Nephron (organoid): ENCODE data around the gene EXOC8.

Source experiments
- H3K27ac Mint-ChIP-seq, 3 experiments: 2 replicates each; pipeline ENCODE4 v1.8.0; 2020; ENCODE audit warnings: mixed read lengths in 3 of 3, mild to moderate bottlenecking in 2 of 3, moderate library complexity in 1 of 3
- H3K27me3 Mint-ChIP-seq: 2 replicates; pipeline ENCODE4 v1.8.0; 2021; ENCODE audit warnings: low read depth, mild to moderate bottlenecking, moderate library complexity, mixed read lengths
- H3K36me3 Mint-ChIP-seq: 2 replicates; pipeline ENCODE4 v1.8.0; 2020; ENCODE audit warnings: low read depth, mixed read lengths
- H3K4me1 Mint-ChIP-seq: 2 replicates; pipeline ENCODE4 v1.8.0; 2020; ENCODE audit warnings: mixed read lengths
- H3K4me3 Mint-ChIP-seq, 3 experiments: 2 replicates each; pipeline ENCODE4 v1.8.0; 2020; ENCODE audit warnings: mild to moderate bottlenecking in 3 of 3, mixed read lengths in 3 of 3, moderate library complexity in 2 of 3
- H3K9me3 Mint-ChIP-seq: 2 replicates; pipeline ENCODE4 v1.8.0; 2020; ENCODE audit warnings: mixed read lengths
- CTCF ChIP-seq, 3 experiments: fragments of 200-600 bp; sonication (generic); IDR thresholded peaks; one replicate each; pipeline ENCODE4 v1.5.0; 2021; ENCODE audit warnings: antibody characterized with exemption in 3 of 3; ENCODE audit not compliant: unreplicated experiment in 3 of 3

Gene EXOC8

GRCh38 chr1:231327617-231328016, 10.0 kb downstream of the EXOC8 start:
- H3K4me3 Mint-ChIP-seq = no peak overlapping the region
- no peaks in the 10 kb centered on the region for H3K27me3 Mint-ChIP-seq
- H3K27ac Mint-ChIP-seq = no peak overlapping the region
- no peak for TF ChIP-seq CTCF (IDR thresholded peaks at IDR 0.05; ENCODE audit: unreplicated experiment in 3 of 3)
- H3K9me3 Mint-ChIP-seq = no peaks in the 10 kb centered on the region
- H3K36me3 Mint-ChIP-seq = peaks cover 5% of the 10 kb centered on the region
- no peaks in the 10 kb centered on the region for H3K4me1 Mint-ChIP-seq

DNA sequence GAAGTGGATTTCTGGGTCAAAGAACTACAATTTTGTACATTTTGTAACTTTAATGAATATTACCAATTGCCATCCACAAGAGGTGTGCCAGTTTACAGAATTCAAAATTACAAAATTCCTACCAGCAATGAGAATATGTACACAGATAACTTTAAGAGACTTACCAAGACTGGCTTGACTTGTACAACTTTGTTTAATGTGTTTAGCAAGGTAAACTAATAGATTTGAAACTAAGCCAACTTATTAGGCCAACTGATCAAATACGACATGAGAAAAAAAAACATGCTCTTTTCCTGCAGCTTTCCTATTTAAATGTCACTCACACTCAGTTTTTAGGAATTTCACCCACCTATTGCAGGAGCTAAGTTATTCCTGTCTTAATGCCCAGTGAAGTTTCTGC, 11.4 kb downstream of the EXOC8 start:
- H3K27ac Mint-ChIP-seq = no peak overlapping the region
- H3K36me3 Mint-ChIP-seq = no peaks in the 10 kb centered on the region
- no peak for TF ChIP-seq CTCF (IDR thresholded peaks at IDR 0.05; ENCODE audit: unreplicated experiment in 3 of 3)
- H3K4me3 Mint-ChIP-seq = no peak overlapping the region
- H3K4me1 Mint-ChIP-seq = no peaks in the 10 kb centered on the region
- H3K27me3 Mint-ChIP-seq = no peaks in the 10 kb centered on the region
- no peaks in the 10 kb centered on the region for H3K9me3 Mint-ChIP-seq

- no peak overlapping the region for H3K27ac Mint-ChIP-seq
- no peak for TF ChIP-seq CTCF (IDR thresholded peaks at IDR 0.05; ENCODE audit: unreplicated experiment in 3 of 3)
- H3K4me3 Mint-ChIP-seq = no peak overlapping the region
- no peaks in the 10 kb centered on the region for H3K9me3 Mint-ChIP-seq
- H3K4me1 Mint-ChIP-seq = no peaks in the 10 kb centered on the region
- H3K36me3 Mint-ChIP-seq = no peaks in the 10 kb centered on the region
- H3K27me3 Mint-ChIP-seq = no peaks in the 10 kb centered on the region
Measured at GRCh38 chr1:231324660-231325059, 13.0 kb downstream of the EXOC8 start.

- Mint-ChIP-seq H3K9me3 (no peaks in the 10 kb centered on the region), H3K4me1 (no peaks in the 10 kb centered on the region), H3K27ac (no peak overlapping the region), H3K4me3 (no peak overlapping the region), H3K27me3 (no peaks in the 10 kb centered on the region), H3K36me3 (no peaks in the 10 kb centered on the region)
- peak in 1 of 3 experiments; percentile 11 for TF ChIP-seq CTCF (IDR thresholded peaks at IDR 0.05; ENCODE audit: unreplicated experiment in 3 of 3)
Measured at GRCh38 chr1:231322880-231323530, 14.6 kb downstream of the EXOC8 start.

- TF ChIP-seq CTCF (IDR thresholded peaks at IDR 0.05; ENCODE audit: unreplicated experiment in 3 of 3) = no peak
- no peak overlapping the region for H3K27ac Mint-ChIP-seq
Measured at GRCh38 chr1:231319080-231319479, 18.6 kb downstream of the EXOC8 start.

DNA sequence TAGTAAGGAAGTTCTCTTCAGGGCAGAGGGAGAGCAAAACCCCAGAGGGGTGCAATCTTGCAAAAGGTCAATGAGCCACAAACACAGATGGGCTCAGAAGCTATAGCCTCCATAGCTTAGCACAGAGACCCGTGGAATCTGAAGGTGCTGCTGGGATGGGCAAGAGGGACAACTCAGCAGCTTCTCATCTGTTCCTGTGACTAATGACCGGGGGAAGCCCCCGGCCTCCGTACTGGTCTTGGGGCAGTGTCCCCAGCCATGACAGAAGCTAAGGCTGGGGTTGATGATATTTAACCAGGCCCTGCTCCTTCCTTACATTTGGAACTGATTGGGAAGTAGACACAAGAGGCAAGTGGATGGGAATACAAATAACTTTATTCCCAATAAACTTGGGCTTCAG, 19.1 kb downstream of the EXOC8 start:
- Mint-ChIP-seq H3K27me3 (peaks cover 2% of the 10 kb centered on the region), H3K27ac (no peak overlapping the region), H3K4me1 (no peaks in the 10 kb centered on the region), H3K9me3 (no peaks in the 10 kb centered on the region), H3K4me3 (no peak overlapping the region), H3K36me3 (no peaks in the 10 kb centered on the region)
- TF ChIP-seq CTCF (IDR thresholded peaks at IDR 0.05; ENCODE audit: unreplicated experiment in 3 of 3) = no peak

More at GRCh38 chr1:231319080-231319479, 18.6 kb downstream of the EXOC8 start:
- H3K27me3 Mint-ChIP-seq = no peaks in the 10 kb centered on the region
- H3K36me3 Mint-ChIP-seq = no peaks in the 10 kb centered on the region
- H3K4me3 Mint-ChIP-seq = no peak overlapping the region
- no peaks in the 10 kb centered on the region for H3K9me3 Mint-ChIP-seq
- no peaks in the 10 kb centered on the region for H3K4me1 Mint-ChIP-seq
